Subcutaneous adipose tissue (tissue), 4 donors: ENCODE results near the gene YIF1B. TPM values are rescaled to one million over a fixed set of nuclear protein-coding genes. Genes with fewer than 3 reads are reported as not detected.

Experiments
- CTCF ChIP-seq: fragments of 450-650 bp; IDR thresholded peaks from one replicate; pipeline ENCODE4 v1.5.1; 2016; ENCODE audit warnings: low read depth, mild to moderate bottlenecking, control low read depth, antibody characterized with exemption, moderate library complexity
- small RNA-seq: library from RNA; depleted of rRNA; stranded (forward); fragments of <200 nt; gene quantifications from one replicate; pipeline ENCODE3, GENCODE V24; 2016
- total RNA-seq, 4 donors: library from RNA; depleted of rRNA; stranded (reverse); fragments of >200 nt; gene quantifications; one replicate each; pipeline ENCODE4 v1.1.0, GENCODE V29; 2016

The YIF1B gene
- total RNA-seq, 4 donors from 2014 or later: 14.5 to 28.7 (median 19.5) TPM

GRCh38 chr19:38262585-38263268, 53.0 kb downstream of the YIF1B start:
- no peak for TF ChIP-seq CTCF

GRCh38 chr19:38255383-38256014, 60.2 kb downstream of the YIF1B start:
- no peak for TF ChIP-seq CTCF

GRCh38 chr19:38253788-38254187, 62.0 kb downstream of the YIF1B start:
- no peak for TF ChIP-seq CTCF

Small RNAs within 50 kb of the gene (small RNA-seq; reads per million reads assigned to genes)
- 0.49 reads per million for gene RF00019

Other genes with a start within 250 kb of the YIF1B start
- gene DPF1, start 91.7 kb downstream of the YIF1B start, total RNA-seq: not detected
- gene PPP1R14A, start 59.6 kb downstream of the YIF1B start, total RNA-seq: 100 to 1,000 TPM in 2 of 4 donors, 10 to 100 TPM in 2; 12.6 to 322 (median 170) TPM
- gene SPINT2, start 51.4 kb downstream of the YIF1B start, total RNA-seq: 10 to 100 TPM in 2 of 4 donors, 1 to 10 TPM in 2; 4.7 to 46.7 (median 12.8) TPM
- gene C19orf33, start 11.7 kb downstream of the YIF1B start, total RNA-seq: 10 to 100 TPM in 1 of 4 donors, 1 to 10 TPM in 3; 1.9 to 12.4 (median 3.6) TPM
- 1 to 10 TPM; 2.1 to 3.4 (median 3.1) TPM for gene KCNK6, start 3.9 kb upstream of the YIF1B start, total RNA-seq
- gene CATSPERG, start 19.9 kb upstream of the YIF1B start, total RNA-seq: 10 to 100 TPM in 1 of 4 donors, 1 to 10 TPM in 3; 1.9 to 10.5 (median 5.2) TPM
- gene PSMD8, start 58.6 kb upstream of the YIF1B start, total RNA-seq: 100 to 1,000 TPM; 242 to 452 (median 398) TPM
- gene GGN, start 72.1 kb upstream of the YIF1B start, total RNA-seq: not detected
- gene SPRED3, start 72.8 kb upstream of the YIF1B start, total RNA-seq: 1 to 10 TPM in 1 of 4 donors, under 1 TPM in 1, not detected in 2; 0.22 to 1.1 TPM
- gene FAM98C, start 87.1 kb upstream of the YIF1B start, total RNA-seq: 10 to 100 TPM in 3 of 4 donors, 1 to 10 TPM in 1; 4.1 to 24.7 (median 20.1) TPM
- 10 to 100 TPM in 2 of 4 donors, 1 to 10 TPM in 2; 5.5 to 13.1 (median 9.1) TPM for gene RASGRP4, start 110.3 kb upstream of the YIF1B start, total RNA-seq
- gene RYR1, start 117.7 kb upstream of the YIF1B start, total RNA-seq: 1 to 10 TPM; 1.5 to 8.8 (median 4.4) TPM